K562 (cell line): ENCODE measurements around the gene KIAA1958. TPM values are rescaled to one million over a fixed set of nuclear protein-coding genes. Genes with fewer than 3 reads are reported as not detected.

Experiments
- CBFA2T2 ChIP-seq: fragments of 450-650 bp; conservative IDR thresholded peaks from 2 replicates; pipeline ENCODE4 v1.6.1; 2017; ENCODE audit warnings: mild to moderate bottlenecking
- LARP7 ChIP-seq: fragments of 450-650 bp; IDR thresholded peaks from 2 replicates; pipeline ENCODE4 v1.6.1; 2016
- MYBL2 ChIP-seq, 2 experiments: fragments of 450-650 bp in 1 of 2; sonication (generic) in 1 of 2; formaldehyde crosslinking in 1 of 2; IDR thresholded peaks; 2 replicates each; pipeline versions ENCODE4 v1.6.1 to v1.8.1; 2017 to 2022; ENCODE audit warnings: borderline replicate concordance in 1 of 2, inconsistent platforms in 1 of 2, low read depth in 1 of 2, mild to moderate bottlenecking in 1 of 2, missing genetic modification reagents in 1 of 2, moderate library complexity in 1 of 2
- XRCC4 ChIP-seq: IDR thresholded peaks from one replicate; pipeline ENCODE4 v1.6.1; 2011; ENCODE audit not compliant: insufficient read depth, insufficient read length; ENCODE audit errors: extremely low read depth
- polyA plus RNA-seq, 8 experiments: library from polyadenylated mRNA; depleted of rRNA in 4 of 8; stranded (reverse) in 5 of 8; unstranded in 3 of 8; fragments of >200 nt; fragmentation: Nextera tagmentation in 2 of 8; fragmentation: Illumina TruSeq in 1 of 8; extraction: Ambion mirVana in 2 of 8; extraction: Trizol in 1 of 8; gene quantifications; 2 replicates each; pipeline versions ENCODE4 v1.2.1 to v1.2.3, GENCODE V29; 2011 to 2014; ENCODE audit warnings: inconsistent platforms in 1 of 8, missing spikeins in 1 of 8
- total RNA-seq, 7 experiments: library from RNA; depleted of rRNA in 6 of 7; stranded (reverse); fragments of >200 nt in 6 of 7; fragmentation: Illumina TruSeq in 2 of 7; extraction: Trizol in 2 of 7; gene quantifications; 2 replicates each; pipeline versions ENCODE4 v1.2.1 to v1.2.3, GENCODE V29; 2011 to 2021; ENCODE audit warnings: low replicate concordance in 1 of 7
- TF ChIP-seq, protein P1 (sequence below): fragments of 450-650 bp; formaldehyde crosslinking; IDR thresholded peaks from 2 replicates; pipeline ENCODE4 v1.4.0; 2022; ENCODE audit warnings: missing genetic modification characterization
- TF ChIP-seq, protein P2 (sequence below): fragments of 450-650 bp; IDR thresholded peaks from 2 replicates; pipeline ENCODE4 v1.6.1; 2017; ENCODE audit warnings: antibody characterized with exemption, mild to moderate bottlenecking
- TF ChIP-seq, protein P3 (sequence below): fragments of 450-650 bp; IDR thresholded peaks from 2 replicates; pipeline ENCODE4 v1.7.0; 2016; ENCODE audit warnings: borderline replicate concordance

The KIAA1958 gene
- total and polyA plus RNA-seq, 9 of the 15 experiments (the other 6 are each of a cell fraction or from before 2014, with no cell fraction given), result 1.1 to 16.0 (median 10.1) TPM

DNA sequence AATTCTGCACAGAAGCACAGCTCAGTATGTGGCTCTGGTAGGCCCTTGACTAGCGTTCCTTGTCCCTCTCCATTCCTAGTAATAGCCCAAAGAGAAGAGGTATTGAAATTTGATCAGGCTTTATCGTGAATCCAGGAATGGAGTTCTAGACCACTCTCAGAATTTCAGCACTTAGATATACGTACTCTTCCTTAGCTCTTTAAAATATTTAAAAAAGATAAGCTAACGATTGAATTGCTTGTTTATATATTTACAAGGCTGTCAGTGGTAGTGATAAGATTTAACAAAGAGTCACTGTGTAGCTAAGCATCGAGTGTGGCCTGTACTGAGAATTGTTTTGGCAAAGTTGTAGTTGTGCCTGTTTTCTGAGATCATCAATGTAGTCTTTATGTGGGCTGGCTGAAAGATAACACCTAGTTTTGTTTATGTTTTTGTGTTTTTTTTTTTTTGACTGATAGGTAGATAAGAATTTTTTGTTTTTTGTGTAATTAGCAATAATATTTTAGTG lies 2.5 kb downstream of the KIAA1958 start (continued):
- TF ChIP-seq, protein P1, sequence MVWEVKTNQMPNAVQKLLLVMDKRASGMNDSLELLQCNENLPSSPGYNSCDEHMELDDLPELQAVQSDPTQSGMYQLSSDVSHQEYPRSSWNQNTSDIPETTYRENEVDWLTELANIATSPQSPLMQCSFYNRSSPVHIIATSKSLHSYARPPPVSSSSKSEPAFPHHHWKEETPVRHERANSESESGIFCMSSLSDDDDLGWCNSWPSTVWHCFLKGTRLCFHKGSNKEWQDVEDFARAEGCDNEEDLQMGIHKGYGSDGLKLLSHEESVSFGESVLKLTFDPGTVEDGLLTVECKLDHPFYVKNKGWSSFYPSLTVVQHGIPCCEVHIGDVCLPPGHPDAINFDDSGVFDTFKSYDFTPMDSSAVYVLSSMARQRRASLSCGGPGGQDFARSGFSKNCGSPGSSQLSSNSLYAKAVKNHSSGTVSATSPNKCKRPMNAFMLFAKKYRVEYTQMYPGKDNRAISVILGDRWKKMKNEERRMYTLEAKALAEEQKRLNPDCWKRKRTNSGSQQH (CRISPR knock-in tag), result no peak
- TF ChIP-seq CBFA2T2 (peak; percentile 64; the same call in 1 of the 2 replicates), MYBL2 (IDR thresholded peaks at IDR 0.05; ENCODE audit: low read depth) (no peak), MYBL2 (CRISPR knock-in tag; IDR thresholded peaks at IDR 0.05; ENCODE audit: borderline replicate concordance) (no peak), LARP7 (peak; percentile 78; the same call in 1 of the 2 replicates), XRCC4 (no peak)
- TF ChIP-seq, protein P2, sequence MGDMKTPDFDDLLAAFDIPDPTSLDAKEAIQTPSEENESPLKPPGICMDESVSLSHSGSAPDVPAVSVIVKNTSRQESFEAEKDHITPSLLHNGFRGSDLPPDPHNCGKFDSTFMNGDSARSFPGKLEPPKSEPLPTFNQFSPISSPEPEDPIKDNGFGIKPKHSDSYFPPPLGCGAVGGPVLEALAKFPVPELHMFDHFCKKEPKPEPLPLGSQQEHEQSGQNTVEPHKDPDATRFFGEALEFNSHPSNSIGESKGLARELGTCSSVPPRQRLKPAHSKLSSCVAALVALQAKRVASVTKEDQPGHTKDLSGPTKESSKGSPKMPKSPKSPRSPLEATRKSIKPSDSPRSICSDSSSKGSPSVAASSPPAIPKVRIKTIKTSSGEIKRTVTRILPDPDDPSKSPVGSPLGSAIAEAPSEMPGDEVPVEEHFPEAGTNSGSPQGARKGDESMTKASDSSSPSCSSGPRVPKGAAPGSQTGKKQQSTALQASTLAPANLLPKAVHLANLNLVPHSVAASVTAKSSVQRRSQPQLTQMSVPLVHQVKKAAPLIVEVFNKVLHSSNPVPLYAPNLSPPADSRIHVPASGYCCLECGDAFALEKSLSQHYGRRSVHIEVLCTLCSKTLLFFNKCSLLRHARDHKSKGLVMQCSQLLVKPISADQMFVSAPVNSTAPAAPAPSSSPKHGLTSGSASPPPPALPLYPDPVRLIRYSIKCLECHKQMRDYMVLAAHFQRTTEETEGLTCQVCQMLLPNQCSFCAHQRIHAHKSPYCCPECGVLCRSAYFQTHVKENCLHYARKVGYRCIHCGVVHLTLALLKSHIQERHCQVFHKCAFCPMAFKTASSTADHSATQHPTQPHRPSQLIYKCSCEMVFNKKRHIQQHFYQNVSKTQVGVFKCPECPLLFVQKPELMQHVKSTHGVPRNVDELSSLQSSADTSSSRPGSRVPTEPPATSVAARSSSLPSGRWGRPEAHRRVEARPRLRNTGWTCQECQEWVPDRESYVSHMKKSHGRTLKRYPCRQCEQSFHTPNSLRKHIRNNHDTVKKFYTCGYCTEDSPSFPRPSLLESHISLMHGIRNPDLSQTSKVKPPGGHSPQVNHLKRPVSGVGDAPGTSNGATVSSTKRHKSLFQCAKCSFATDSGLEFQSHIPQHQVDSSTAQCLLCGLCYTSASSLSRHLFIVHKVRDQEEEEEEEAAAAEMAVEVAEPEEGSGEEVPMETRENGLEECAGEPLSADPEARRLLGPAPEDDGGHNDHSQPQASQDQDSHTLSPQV, result no peak
- TF ChIP-seq, protein P3, sequence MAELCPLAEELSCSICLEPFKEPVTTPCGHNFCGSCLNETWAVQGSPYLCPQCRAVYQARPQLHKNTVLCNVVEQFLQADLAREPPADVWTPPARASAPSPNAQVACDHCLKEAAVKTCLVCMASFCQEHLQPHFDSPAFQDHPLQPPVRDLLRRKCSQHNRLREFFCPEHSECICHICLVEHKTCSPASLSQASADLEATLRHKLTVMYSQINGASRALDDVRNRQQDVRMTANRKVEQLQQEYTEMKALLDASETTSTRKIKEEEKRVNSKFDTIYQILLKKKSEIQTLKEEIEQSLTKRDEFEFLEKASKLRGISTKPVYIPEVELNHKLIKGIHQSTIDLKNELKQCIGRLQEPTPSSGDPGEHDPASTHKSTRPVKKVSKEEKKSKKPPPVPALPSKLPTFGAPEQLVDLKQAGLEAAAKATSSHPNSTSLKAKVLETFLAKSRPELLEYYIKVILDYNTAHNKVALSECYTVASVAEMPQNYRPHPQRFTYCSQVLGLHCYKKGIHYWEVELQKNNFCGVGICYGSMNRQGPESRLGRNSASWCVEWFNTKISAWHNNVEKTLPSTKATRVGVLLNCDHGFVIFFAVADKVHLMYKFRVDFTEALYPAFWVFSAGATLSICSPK, result 0 out of 2 replicates have a peak, but pooled peaks have one; percentile 44
